Keratinocyte (primary cell): ENCODE data around the gene PEPD.

Experiments
- EZH2 ChIP-seq: IDR thresholded peaks from one replicate; pipeline ENCODE4 v1.6.1; 2012; ENCODE audit warnings: inconsistent platforms, mild to moderate bottlenecking, low read length, moderate library complexity
- TF ChIP-seq, protein P1 (sequence below), 3 experiments: IDR thresholded peaks in 1 of 3; conservative IDR thresholded peaks in 1 of 3; optimal IDR thresholded peaks in 1 of 3; 2 replicates in 2 of 3; 3 replicates in 1 of 3; pipeline versions ENCODE3 to v1.5.1; 2011; ENCODE audit warnings: low read length in 3 of 3, mild to moderate bottlenecking in 3 of 3, moderate library complexity in 2 of 3, control low read depth in 1 of 3, inconsistent platforms in 1 of 3; ENCODE audit not compliant: insufficient read depth in 2 of 3; ENCODE audit errors: extremely low read depth in 1 of 3

GRCh38 chr19:33473653-33474305 is 47.8 kb downstream of the PEPD start:
- TF ChIP-seq, protein P1, sequence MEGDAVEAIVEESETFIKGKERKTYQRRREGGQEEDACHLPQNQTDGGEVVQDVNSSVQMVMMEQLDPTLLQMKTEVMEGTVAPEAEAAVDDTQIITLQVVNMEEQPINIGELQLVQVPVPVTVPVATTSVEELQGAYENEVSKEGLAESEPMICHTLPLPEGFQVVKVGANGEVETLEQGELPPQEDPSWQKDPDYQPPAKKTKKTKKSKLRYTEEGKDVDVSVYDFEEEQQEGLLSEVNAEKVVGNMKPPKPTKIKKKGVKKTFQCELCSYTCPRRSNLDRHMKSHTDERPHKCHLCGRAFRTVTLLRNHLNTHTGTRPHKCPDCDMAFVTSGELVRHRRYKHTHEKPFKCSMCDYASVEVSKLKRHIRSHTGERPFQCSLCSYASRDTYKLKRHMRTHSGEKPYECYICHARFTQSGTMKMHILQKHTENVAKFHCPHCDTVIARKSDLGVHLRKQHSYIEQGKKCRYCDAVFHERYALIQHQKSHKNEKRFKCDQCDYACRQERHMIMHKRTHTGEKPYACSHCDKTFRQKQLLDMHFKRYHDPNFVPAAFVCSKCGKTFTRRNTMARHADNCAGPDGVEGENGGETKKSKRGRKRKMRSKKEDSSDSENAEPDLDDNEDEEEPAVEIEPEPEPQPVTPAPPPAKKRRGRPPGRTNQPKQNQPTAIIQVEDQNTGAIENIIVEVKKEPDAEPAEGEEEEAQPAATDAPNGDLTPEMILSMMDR (optimal IDR thresholded peaks at IDR 0.05 in 1 of 3, IDR thresholded peaks at IDR 0.05 in 1 of 3, conservative IDR thresholded peaks at IDR 0.05 in 1 of 3; ENCODE audit: extremely low read depth in 1 of 3, insufficient read depth in 2 of 3, low read length in 3 of 3), result no peak
- no peak for TF ChIP-seq EZH2
